IMR-90 (cell line): ENCODE data around the gene ADAMTS14. TPM values are rescaled to one million over a fixed set of nuclear protein-coding genes. Genes with fewer than 3 reads are reported as not detected.

Experiments
- ATAC-seq: fragments of 200-7000 bp; cut with Tn5 transposase; 2 replicates; pipeline ENCODE4 v1.9.1; 2020; ENCODE audit warnings: low read depth, mild to moderate bottlenecking, moderate library complexity
- BruUV-seq: library from RNA; stranded (reverse); fragments of 400-500 nt; replicated peaks from 2 replicates; lab custom pipeline; 2021; lab: Mats Ljungman, UMichigan
- CTCF ChIA-PET: fragments of 300-600 bp; formaldehyde crosslinking; extraction: SDS; loops from one replicate; lab custom pipeline; 2021; ENCODE audit warnings: antibody characterized with exemption; lab: Yijun Ruan, JAX
- POLR2A ChIA-PET: fragments of 300-600 bp; sonication (Branson Sonifier 250); formaldehyde crosslinking; loops from one replicate; lab custom pipeline; 2022; ENCODE audit warnings: antibody characterized with exemption; ENCODE audit not compliant: unreplicated experiment; lab: Charles Lee
- DNase-seq: peaks from one replicate; pipeline ENCODE4 v3.0.0; 2013
- H2AFZ ChIP-seq: replicated peaks from 2 replicates; pipeline ENCODE3; 2013; ENCODE audit warnings: low read length, mild to moderate bottlenecking; ENCODE audit not compliant: poor library complexity
- H2AK5ac ChIP-seq: 2 replicates; pipeline ENCODE4 v1.6.1; 2013; ENCODE audit warnings: low read depth, low read length, inconsistent platforms
- H2AK9ac ChIP-seq: replicated peaks from 2 replicates; pipeline ENCODE3; 2013; ENCODE audit warnings: mild to moderate bottlenecking, low read depth, low read length, moderate library complexity; ENCODE audit not compliant: poor library complexity
- H2BK120ac ChIP-seq: 2 replicates; pipeline ENCODE4 v1.6.1; 2013; ENCODE audit warnings: low read depth, low read length, inconsistent platforms
- H2BK15ac ChIP-seq: 3 replicates; pipeline ENCODE4 v1.6.1; 2013; ENCODE audit warnings: low read depth, low read length, inconsistent platforms
- H2BK20ac ChIP-seq: 2 replicates; pipeline ENCODE4 v1.6.1; 2013; ENCODE audit warnings: low read depth, mild to moderate bottlenecking, inconsistent platforms, low read length, moderate library complexity
- H2BK5ac ChIP-seq: 2 replicates; pipeline ENCODE4 v1.6.1; 2013; ENCODE audit warnings: mild to moderate bottlenecking, low read depth, low read length, inconsistent platforms; ENCODE audit not compliant: poor library complexity, severe bottlenecking
- H3K14ac ChIP-seq: replicated peaks from 2 replicates; pipeline ENCODE4 v1.6.1; 2013; ENCODE audit warnings: low read depth, low read length, inconsistent platforms
- H3K18ac ChIP-seq: 2 replicates; pipeline ENCODE4 v1.6.1; 2013; ENCODE audit warnings: low read depth, low read length, control low read depth
- H3K23ac ChIP-seq: 2 replicates; pipeline ENCODE4 v1.6.1; 2013; ENCODE audit warnings: low read depth, low read length, inconsistent platforms
- H3K27ac ChIP-seq: 2 replicates; pipeline ENCODE4 v1.5.1; 2013; ENCODE audit warnings: mild to moderate bottlenecking, control low read depth, low read length; ENCODE audit not compliant: insufficient read depth
- H3K27me3 ChIP-seq: 2 replicates; pipeline ENCODE4 v1.6.1; 2013; ENCODE audit warnings: low read length; ENCODE audit not compliant: control insufficient read depth, insufficient read depth
- H3K36me3 ChIP-seq: 2 replicates; pipeline ENCODE4 v1.6.1; 2013; ENCODE audit warnings: low read length, mixed read lengths; ENCODE audit not compliant: control insufficient read depth, insufficient read depth
- H3K4ac ChIP-seq: 2 replicates; pipeline ENCODE4 v1.6.1; 2013; ENCODE audit warnings: low read depth, low read length, inconsistent platforms
- H3K4me1 ChIP-seq: 2 replicates; pipeline ENCODE4 v1.6.1; 2013; ENCODE audit warnings: low read length, mixed read lengths; ENCODE audit not compliant: control insufficient read depth, insufficient read depth
- H3K4me2 ChIP-seq: 2 replicates; pipeline ENCODE4 v1.6.1; 2013; ENCODE audit warnings: low read depth, mild to moderate bottlenecking, control low read depth, low read length, moderate library complexity
- H3K4me3 ChIP-seq: 2 replicates; pipeline ENCODE4 v1.5.1; 2013; ENCODE audit warnings: low read depth, mild to moderate bottlenecking, control low read depth, low read length, moderate library complexity; ENCODE audit not compliant: insufficient read depth
- H3K56ac ChIP-seq: 2 replicates; pipeline ENCODE4 v1.6.1; 2013; ENCODE audit warnings: low read length, inconsistent platforms; ENCODE audit not compliant: insufficient read depth; ENCODE audit errors: extremely low read depth
- H3K79me1 ChIP-seq, 2 experiments: 2 replicates each; pipeline ENCODE4 v1.6.1; 2013; ENCODE audit warnings: low read length in 2 of 2, inconsistent platforms in 1 of 2, low read depth in 1 of 2
- H3K9ac ChIP-seq: 2 replicates; pipeline ENCODE4 v1.6.1; 2013; ENCODE audit warnings: low read depth, low read length, control low read depth
- H3K9me1 ChIP-seq: 2 replicates; pipeline ENCODE4 v1.6.1; 2013; ENCODE audit warnings: low read length, inconsistent platforms; ENCODE audit not compliant: insufficient read depth
- H3K9me3 ChIP-seq: 2 replicates; pipeline ENCODE4 v1.6.1; 2013; ENCODE audit warnings: low read length; ENCODE audit not compliant: control insufficient read depth, insufficient read depth
- H4K20me1 ChIP-seq: 2 replicates; pipeline ENCODE4 v1.6.1; 2013; ENCODE audit warnings: low read length, inconsistent platforms; ENCODE audit not compliant: insufficient read depth
- H4K5ac ChIP-seq: 2 replicates; pipeline ENCODE4 v1.6.1; 2013; ENCODE audit warnings: mild to moderate bottlenecking, low read depth, low read length, control low read depth
- H4K8ac ChIP-seq, 2 experiments: 2 replicates each; pipeline ENCODE4 v1.6.1; 2013; ENCODE audit warnings: low read depth in 2 of 2, low read length in 2 of 2, control low read depth in 1 of 2, inconsistent platforms in 1 of 2
- H4K91ac ChIP-seq: 2 replicates; pipeline ENCODE4 v1.6.1; 2013; ENCODE audit warnings: low read depth, low read length, inconsistent platforms; ENCODE audit not compliant: insufficient read depth
- BHLHE40 ChIP-seq: fragments of 150-350 bp; IDR thresholded peaks from 2 replicates; pipeline ENCODE4 v1.6.1; 2016; ENCODE audit warnings: mild to moderate bottlenecking, low read depth, low read length
- CEBPB ChIP-seq: IDR thresholded peaks from 2 replicates; pipeline ENCODE4 v1.6.1; 2012; ENCODE audit warnings: low read depth, low read length, improper control_type of control experiment
- CHD1 ChIP-seq: IDR thresholded peaks from 2 replicates; pipeline ENCODE4 v1.6.1; 2012; ENCODE audit warnings: low read depth, low read length, improper control_type of control experiment
- FOS ChIP-seq: fragments of 150-350 bp; IDR thresholded peaks from 2 replicates; pipeline ENCODE4 v1.6.1; 2016; ENCODE audit warnings: low read depth, low read length
- MAFK ChIP-seq: IDR thresholded peaks from 2 replicates; pipeline ENCODE4 v1.6.1; 2012; ENCODE audit warnings: low read depth, low read length, improper control_type of control experiment
- MAZ ChIP-seq: IDR thresholded peaks from 2 replicates; pipeline ENCODE4 v1.6.1; 2012; ENCODE audit warnings: low read depth, mild to moderate bottlenecking, low read length, improper control_type of control experiment, moderate library complexity, borderline replicate concordance
- MXI1 ChIP-seq: IDR thresholded peaks from 2 replicates; pipeline ENCODE4 v1.6.1; 2012; ENCODE audit warnings: low read depth, mild to moderate bottlenecking, low read length, moderate library complexity, borderline replicate concordance
- NFE2L2 ChIP-seq: fragments of 150-350 bp; IDR thresholded peaks from 2 replicates; pipeline ENCODE4 v1.6.1; 2016; ENCODE audit warnings: low read depth, mild to moderate bottlenecking, low read length
- POLR2A ChIP-seq: IDR thresholded peaks from 2 replicates; pipeline ENCODE4 v1.6.1; 2012; ENCODE audit warnings: mild to moderate bottlenecking, low read depth, low read length
- RAD21 ChIP-seq: IDR thresholded peaks from 2 replicates; pipeline ENCODE4 v1.6.1; 2012; ENCODE audit warnings: low read length, improper control_type of control experiment
- RCOR1 ChIP-seq: IDR thresholded peaks from 2 replicates; pipeline ENCODE4 v1.6.1; 2012; ENCODE audit warnings: mild to moderate bottlenecking, low read length, improper control_type of control experiment; ENCODE audit not compliant: insufficient replicate concordance
- RFX5 ChIP-seq: IDR thresholded peaks from 2 replicates; pipeline ENCODE4 v1.8.0; 2012; ENCODE audit warnings: low read depth, mild to moderate bottlenecking, low read length, moderate library complexity
- SMC3 ChIP-seq: fragments of 150-350 bp; IDR thresholded peaks from 2 replicates; pipeline ENCODE4 v1.6.1; 2016; ENCODE audit warnings: low read depth, mild to moderate bottlenecking, antibody characterized with exemption, low read length, moderate library complexity
- USF2 ChIP-seq: fragments of 150-350 bp; IDR thresholded peaks from 2 replicates; pipeline ENCODE4 v1.6.1; 2017; ENCODE audit warnings: mild to moderate bottlenecking, antibody characterized with exemption, low read length, low read depth
- WGBS, 2 experiments: methylation state at CpG; one replicate each; pipeline versions ENCODE4 v1.1.5 to v1.1.7; 2013; ENCODE audit warnings: missing lambda C conversion rate in 2 of 2; ENCODE audit not compliant: insufficient read length in 1 of 2; ENCODE audit errors: extremely low coverage in 2 of 2; 5-methylcytosine and 5-hydroxymethylcytosine counted together
- dilution Hi-C: fragments of 300-500 bp; cut with HindIII; formaldehyde crosslinking; loops from one replicate; pipeline ENCODE4 v1.14.3; 2018; ENCODE audit warnings: low sequenced_read_pairs; ENCODE audit not compliant: unreplicated experiment
- in situ Hi-C: fragments of 300-500 bp; cut with MboI; formaldehyde crosslinking; loops from 3 replicates; pipeline ENCODE4 v1.14.3; 2019; ENCODE audit warnings: low sequenced_read_pairs, inconsistent platforms, mixed read lengths
- intact Hi-C: fragments of 100-400 bp; cut with micrococcal nuclease; formaldehyde crosslinking; loops from 2 replicates; pipeline ENCODE4 v1.10.0; 2022
- polyA plus RNA-seq, 3 experiments: library from polyadenylated mRNA; depleted of rRNA; stranded (reverse); fragments of >200 nt; gene quantifications; 2 replicates each; pipeline ENCODE4 v1.2.3, GENCODE V29; 2012; ENCODE audit warnings: low replicate concordance in 1 of 3
- total RNA-seq: library from RNA; depleted of rRNA; stranded (reverse); fragments of >200 nt; gene quantifications from 2 replicates; pipeline ENCODE4 v1.2.3, GENCODE V29; 2012
- TF ChIP-seq, protein P1 (sequence below): fragments of 150-350 bp; IDR thresholded peaks from 2 replicates; pipeline ENCODE4 v1.6.1; 2016; ENCODE audit warnings: low read depth, mild to moderate bottlenecking, low read length, moderate library complexity, borderline replicate concordance
- TF ChIP-seq, protein P2 (sequence below): conservative IDR thresholded peaks from 2 replicates; pipeline ENCODE4 v1.5.1; 2012; ENCODE audit warnings: mild to moderate bottlenecking, low read depth, low read length, improper control_type of control experiment

ADAMTS14 gene
- total and polyA plus RNA-seq, 2 of the 4 experiments (the other 2 are of a cell fraction), result under 0.01 to 0.31 TPM

DNA sequence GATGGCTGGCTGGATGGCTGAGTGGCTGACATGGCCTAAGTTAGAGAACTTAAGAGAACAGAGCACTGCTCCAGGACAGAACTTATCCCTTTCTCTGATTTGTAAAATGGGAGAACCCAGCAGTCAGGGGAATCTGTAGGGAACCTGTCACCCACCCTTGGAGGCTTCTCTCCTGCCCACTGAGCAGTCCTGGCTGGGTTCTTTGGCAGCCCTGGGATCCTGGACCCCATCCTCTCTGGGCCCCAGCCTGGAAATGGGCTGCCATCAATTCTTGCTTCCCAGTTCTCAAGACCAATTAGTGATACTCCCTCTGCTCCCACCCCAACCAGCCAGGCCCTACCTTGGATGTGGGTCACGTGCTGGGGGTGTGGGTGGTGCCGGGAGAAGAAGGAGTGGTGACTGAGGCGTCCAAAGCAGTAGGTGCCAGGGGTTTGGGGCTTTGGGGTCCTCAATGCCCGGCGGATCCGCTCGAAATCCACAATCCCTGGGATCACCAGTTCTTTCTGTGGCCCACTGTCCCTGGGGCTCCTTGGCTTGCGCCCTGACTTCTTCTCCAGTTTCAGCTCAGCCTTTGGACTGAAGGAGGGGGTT, 109.2 kb downstream of the ADAMTS14 start:
- Histone ChIP-seq H4K5ac (no peak overlapping the region), H3K9me1 (no peaks in the 10 kb centered on the region), H3K27me3 (peaks cover 57% of the 10 kb centered on the region), H3K4ac (no peak overlapping the region), H2BK120ac (no peak overlapping the region), H2AK9ac (no peak overlapping the region), H2AK5ac (no peak overlapping the region), H2AFZ (no peak overlapping the region), H4K20me1 (no peaks in the 10 kb centered on the region), H3K18ac (no peak overlapping the region), H3K4me1 (no peaks in the 10 kb centered on the region), H3K14ac (no peak overlapping the region), H3K4me2 (no peak overlapping the region), H4K91ac (no peak overlapping the region), H4K8ac (no peak overlapping the region), H2BK20ac (no peak overlapping the region), H2BK15ac (no peak overlapping the region), H3K56ac (no peak overlapping the region), H2BK5ac (no peak overlapping the region), H3K79me1 (no peaks in the 10 kb centered on the region), H3K9ac (no peak overlapping the region), H3K36me3 (no peaks in the 10 kb centered on the region), H3K9me3 (no peaks in the 10 kb centered on the region), H3K4me3 (no peak overlapping the region), H3K23ac (no peak overlapping the region), H3K27ac (no peak overlapping the region)
- intact Hi-C loops, result no loop called here
- DNase-seq (no peak), ATAC-seq (no peak)
- no TSS peak for BruUV-seq
- in situ Hi-C loops, result no loop called here
- no peak for TF ChIP-seq RFX5
- TF ChIP-seq USF2, result no peak
- no peak for TF ChIP-seq SMC3
- no peak for TF ChIP-seq RAD21
- TF ChIP-seq MAZ, result no peak
- no peak for TF ChIP-seq MXI1
- TF ChIP-seq CEBPB, result no peak
- TF ChIP-seq BHLHE40, result no peak
- no peak for TF ChIP-seq MAFK
- TF ChIP-seq RCOR1, result no peak
- TF ChIP-seq, protein P1, sequence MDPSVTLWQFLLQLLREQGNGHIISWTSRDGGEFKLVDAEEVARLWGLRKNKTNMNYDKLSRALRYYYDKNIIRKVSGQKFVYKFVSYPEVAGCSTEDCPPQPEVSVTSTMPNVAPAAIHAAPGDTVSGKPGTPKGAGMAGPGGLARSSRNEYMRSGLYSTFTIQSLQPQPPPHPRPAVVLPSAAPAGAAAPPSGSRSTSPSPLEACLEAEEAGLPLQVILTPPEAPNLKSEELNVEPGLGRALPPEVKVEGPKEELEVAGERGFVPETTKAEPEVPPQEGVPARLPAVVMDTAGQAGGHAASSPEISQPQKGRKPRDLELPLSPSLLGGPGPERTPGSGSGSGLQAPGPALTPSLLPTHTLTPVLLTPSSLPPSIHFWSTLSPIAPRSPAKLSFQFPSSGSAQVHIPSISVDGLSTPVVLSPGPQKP, result no peak
- TF ChIP-seq, protein P2, sequence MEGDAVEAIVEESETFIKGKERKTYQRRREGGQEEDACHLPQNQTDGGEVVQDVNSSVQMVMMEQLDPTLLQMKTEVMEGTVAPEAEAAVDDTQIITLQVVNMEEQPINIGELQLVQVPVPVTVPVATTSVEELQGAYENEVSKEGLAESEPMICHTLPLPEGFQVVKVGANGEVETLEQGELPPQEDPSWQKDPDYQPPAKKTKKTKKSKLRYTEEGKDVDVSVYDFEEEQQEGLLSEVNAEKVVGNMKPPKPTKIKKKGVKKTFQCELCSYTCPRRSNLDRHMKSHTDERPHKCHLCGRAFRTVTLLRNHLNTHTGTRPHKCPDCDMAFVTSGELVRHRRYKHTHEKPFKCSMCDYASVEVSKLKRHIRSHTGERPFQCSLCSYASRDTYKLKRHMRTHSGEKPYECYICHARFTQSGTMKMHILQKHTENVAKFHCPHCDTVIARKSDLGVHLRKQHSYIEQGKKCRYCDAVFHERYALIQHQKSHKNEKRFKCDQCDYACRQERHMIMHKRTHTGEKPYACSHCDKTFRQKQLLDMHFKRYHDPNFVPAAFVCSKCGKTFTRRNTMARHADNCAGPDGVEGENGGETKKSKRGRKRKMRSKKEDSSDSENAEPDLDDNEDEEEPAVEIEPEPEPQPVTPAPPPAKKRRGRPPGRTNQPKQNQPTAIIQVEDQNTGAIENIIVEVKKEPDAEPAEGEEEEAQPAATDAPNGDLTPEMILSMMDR, result no peak
- no peak for TF ChIP-seq NFE2L2
- TF ChIP-seq FOS, result no peak
- no peak for TF ChIP-seq CHD1
- no peak for TF ChIP-seq POLR2A
- WGBS, 2 experiments, result no CpG with 5 or more reads among the region's 8 CpGs
- ChIA-PET CTCF (no interaction called here), POLR2A (no interaction called here)
- dilution Hi-C loops, result no loop called here
